Measurements from ENCODE around the gene B4GALNT4.

DNA sequence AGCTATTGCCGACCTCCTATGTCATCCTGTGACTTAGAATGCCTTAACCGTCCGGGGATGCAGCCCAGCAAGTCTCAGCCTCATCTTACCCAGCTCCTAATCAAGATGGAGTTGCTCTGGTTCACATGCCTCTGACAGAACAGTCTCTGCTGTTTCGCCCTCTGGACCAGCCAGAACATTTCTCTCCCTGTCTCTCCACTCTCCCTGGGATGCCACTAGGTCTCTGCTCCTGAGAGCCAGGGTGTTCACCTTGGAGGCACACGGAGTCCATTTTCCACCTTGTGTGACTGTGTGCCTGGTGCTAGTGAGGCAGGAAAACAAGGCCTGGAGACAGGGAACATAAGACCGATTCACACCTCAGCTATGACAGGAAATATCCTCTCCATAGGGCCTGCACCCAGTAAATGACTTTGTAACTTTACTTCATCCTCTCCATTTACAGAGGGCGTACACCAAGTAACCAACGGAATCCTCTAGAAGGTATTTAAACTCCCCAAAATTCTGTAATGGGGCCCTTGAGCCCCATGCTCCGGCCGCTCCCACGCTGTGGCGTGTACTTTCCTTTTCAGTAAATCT is 16.8 kb upstream of the B4GALNT4 start:
- TF ChIP-seq, protein P1, sequence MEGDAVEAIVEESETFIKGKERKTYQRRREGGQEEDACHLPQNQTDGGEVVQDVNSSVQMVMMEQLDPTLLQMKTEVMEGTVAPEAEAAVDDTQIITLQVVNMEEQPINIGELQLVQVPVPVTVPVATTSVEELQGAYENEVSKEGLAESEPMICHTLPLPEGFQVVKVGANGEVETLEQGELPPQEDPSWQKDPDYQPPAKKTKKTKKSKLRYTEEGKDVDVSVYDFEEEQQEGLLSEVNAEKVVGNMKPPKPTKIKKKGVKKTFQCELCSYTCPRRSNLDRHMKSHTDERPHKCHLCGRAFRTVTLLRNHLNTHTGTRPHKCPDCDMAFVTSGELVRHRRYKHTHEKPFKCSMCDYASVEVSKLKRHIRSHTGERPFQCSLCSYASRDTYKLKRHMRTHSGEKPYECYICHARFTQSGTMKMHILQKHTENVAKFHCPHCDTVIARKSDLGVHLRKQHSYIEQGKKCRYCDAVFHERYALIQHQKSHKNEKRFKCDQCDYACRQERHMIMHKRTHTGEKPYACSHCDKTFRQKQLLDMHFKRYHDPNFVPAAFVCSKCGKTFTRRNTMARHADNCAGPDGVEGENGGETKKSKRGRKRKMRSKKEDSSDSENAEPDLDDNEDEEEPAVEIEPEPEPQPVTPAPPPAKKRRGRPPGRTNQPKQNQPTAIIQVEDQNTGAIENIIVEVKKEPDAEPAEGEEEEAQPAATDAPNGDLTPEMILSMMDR (IDR thresholded peaks at IDR 0.05) = no peak
- no peak for TF ChIP-seq POLR2A (IDR thresholded peaks at IDR 0.05)
